Measurements from ENCODE around the gene COL4A1.
"Not testable (repeated sequence)": the region's sequence is repeated elsewhere in the genome, so short reads cannot be mapped to it uniquely, and the experiment has no call there.

COL4A1 gene

GRCh38 chr13:110324026-110324749 is 17.2 kb upstream of the COL4A1 start:
- no peak for DNase-seq (ENCODE audit: low read depth in 2 of 3, low spot score in 1 of 3)

- DNase-seq (ENCODE audit: low read depth in 2 of 3, low spot score in 1 of 3) = no peak
Measured at GRCh38 chr13:110323172-110323891, 16.4 kb upstream of the COL4A1 start.

- no peak for DNase-seq (ENCODE audit: low read depth in 2 of 3, low spot score in 1 of 3)
Measured at GRCh38 chr13:110322828-110323171, 15.8 kb upstream of the COL4A1 start.

GRCh38 chr13:110322126-110322827 is 15.3 kb upstream of the COL4A1 start:
- DNase-seq (ENCODE audit: low read depth in 2 of 3, low spot score in 1 of 3) = no peak

- DNase-seq (ENCODE audit: low read depth in 2 of 3, low spot score in 1 of 3) = not testable (repeated sequence)
Measured at GRCh38 chr13:110321573-110321972, 14.6 kb upstream of the COL4A1 start.

GRCh38 chr13:110320645-110321044 is 13.7 kb upstream of the COL4A1 start:
- DNase-seq (ENCODE audit: low read depth in 2 of 3, low spot score in 1 of 3) = no peak

GRCh38 chr13:110319774-110320509 is 13.0 kb upstream of the COL4A1 start:
- DNase-seq (ENCODE audit: low read depth in 2 of 3, low spot score in 1 of 3) = peak in 2 of 3 donors; percentile 33

GRCh38 chr13:110319397-110319773 is 12.4 kb upstream of the COL4A1 start:
- no peak for DNase-seq (ENCODE audit: low read depth in 2 of 3, low spot score in 1 of 3)

GRCh38 chr13:110318920-110319319 is 12.0 kb upstream of the COL4A1 start:
- DNase-seq (ENCODE audit: low read depth in 2 of 3, low spot score in 1 of 3) = no peak

- DNase-seq (ENCODE audit: low read depth in 2 of 3, low spot score in 1 of 3) = no peak
Measured at GRCh38 chr13:110317496-110318195, 10.7 kb upstream of the COL4A1 start.

GRCh38 chr13:110317093-110317492 is 10.1 kb upstream of the COL4A1 start:
- no peak for DNase-seq (ENCODE audit: low read depth in 2 of 3, low spot score in 1 of 3)

- no peak for DNase-seq (ENCODE audit: low read depth in 2 of 3, low spot score in 1 of 3)
Measured at GRCh38 chr13:110316196-110316595, 9.2 kb upstream of the COL4A1 start.

GRCh38 chr13:110314516-110315245 is 7.7 kb upstream of the COL4A1 start:
- DNase-seq (ENCODE audit: low read depth in 2 of 3, low spot score in 1 of 3) = no peak

- DNase-seq (ENCODE audit: low read depth in 2 of 3, low spot score in 1 of 3) = not testable (repeated sequence)
Measured at GRCh38 chr13:110313733-110314132, 6.8 kb upstream of the COL4A1 start.

GRCh38 chr13:110313261-110313660 is 6.3 kb upstream of the COL4A1 start:
- not testable (repeated sequence) for DNase-seq (ENCODE audit: low read depth in 2 of 3, low spot score in 1 of 3)

- DNase-seq (ENCODE audit: low read depth in 2 of 3, low spot score in 1 of 3) = no peak
Measured at GRCh38 chr13:110312339-110313031, 5.5 kb upstream of the COL4A1 start.

- DNase-seq (ENCODE audit: low read depth in 2 of 3, low spot score in 1 of 3) = no peak
Measured at GRCh38 chr13:110311443-110312338, 4.7 kb upstream of the COL4A1 start.
